IMR-90 (cell line): ENCODE measurements around the gene NADK. TPM values are rescaled to one million over a fixed set of nuclear protein-coding genes. Genes with fewer than 3 reads are reported as not detected.

Experiments
- ATAC-seq: fragments of 200-7000 bp; cut with Tn5 transposase; 2 replicates; pipeline ENCODE4 v1.9.1; 2020; ENCODE audit warnings: low read depth, mild to moderate bottlenecking, moderate library complexity
- BruUV-seq: library from RNA; stranded (reverse); fragments of 400-500 nt; replicated peaks from 2 replicates; lab custom pipeline; 2021; lab: Mats Ljungman, UMichigan
- CTCF ChIA-PET: fragments of 300-600 bp; formaldehyde crosslinking; extraction: SDS; loops from one replicate; lab custom pipeline; 2021; ENCODE audit warnings: antibody characterized with exemption; lab: Yijun Ruan, JAX
- POLR2A ChIA-PET: fragments of 300-600 bp; sonication (Branson Sonifier 250); formaldehyde crosslinking; loops from one replicate; lab custom pipeline; 2022; ENCODE audit warnings: antibody characterized with exemption; ENCODE audit not compliant: unreplicated experiment; lab: Charles Lee
- DNase-seq: peaks from one replicate; pipeline ENCODE4 v3.0.0; 2013
- H2AFZ ChIP-seq: replicated peaks from 2 replicates; pipeline ENCODE3; 2013; ENCODE audit warnings: low read length, mild to moderate bottlenecking; ENCODE audit not compliant: poor library complexity
- H2AK5ac ChIP-seq: 2 replicates; pipeline ENCODE4 v1.6.1; 2013; ENCODE audit warnings: low read depth, low read length, inconsistent platforms
- H2AK9ac ChIP-seq: replicated peaks from 2 replicates; pipeline ENCODE3; 2013; ENCODE audit warnings: mild to moderate bottlenecking, low read depth, low read length, moderate library complexity; ENCODE audit not compliant: poor library complexity
- H2BK120ac ChIP-seq: 2 replicates; pipeline ENCODE4 v1.6.1; 2013; ENCODE audit warnings: low read depth, low read length, inconsistent platforms
- H2BK15ac ChIP-seq: 3 replicates; pipeline ENCODE4 v1.6.1; 2013; ENCODE audit warnings: low read depth, low read length, inconsistent platforms
- H2BK20ac ChIP-seq: 2 replicates; pipeline ENCODE4 v1.6.1; 2013; ENCODE audit warnings: low read depth, mild to moderate bottlenecking, inconsistent platforms, low read length, moderate library complexity
- H2BK5ac ChIP-seq: 2 replicates; pipeline ENCODE4 v1.6.1; 2013; ENCODE audit warnings: mild to moderate bottlenecking, low read depth, low read length, inconsistent platforms; ENCODE audit not compliant: poor library complexity, severe bottlenecking
- H3K14ac ChIP-seq: replicated peaks from 2 replicates; pipeline ENCODE4 v1.6.1; 2013; ENCODE audit warnings: low read depth, low read length, inconsistent platforms
- H3K18ac ChIP-seq: 2 replicates; pipeline ENCODE4 v1.6.1; 2013; ENCODE audit warnings: low read depth, low read length, control low read depth
- H3K23ac ChIP-seq: 2 replicates; pipeline ENCODE4 v1.6.1; 2013; ENCODE audit warnings: low read depth, low read length, inconsistent platforms
- H3K27ac ChIP-seq: 2 replicates; pipeline ENCODE4 v1.5.1; 2013; ENCODE audit warnings: mild to moderate bottlenecking, control low read depth, low read length; ENCODE audit not compliant: insufficient read depth
- H3K27me3 ChIP-seq: 2 replicates; pipeline ENCODE4 v1.6.1; 2013; ENCODE audit warnings: low read length; ENCODE audit not compliant: control insufficient read depth, insufficient read depth
- H3K36me3 ChIP-seq: 2 replicates; pipeline ENCODE4 v1.6.1; 2013; ENCODE audit warnings: low read length, mixed read lengths; ENCODE audit not compliant: control insufficient read depth, insufficient read depth
- H3K4ac ChIP-seq: 2 replicates; pipeline ENCODE4 v1.6.1; 2013; ENCODE audit warnings: low read depth, low read length, inconsistent platforms
- H3K4me1 ChIP-seq: 2 replicates; pipeline ENCODE4 v1.6.1; 2013; ENCODE audit warnings: low read length, mixed read lengths; ENCODE audit not compliant: control insufficient read depth, insufficient read depth
- H3K4me2 ChIP-seq: 2 replicates; pipeline ENCODE4 v1.6.1; 2013; ENCODE audit warnings: low read depth, mild to moderate bottlenecking, control low read depth, low read length, moderate library complexity
- H3K4me3 ChIP-seq: 2 replicates; pipeline ENCODE4 v1.5.1; 2013; ENCODE audit warnings: low read depth, mild to moderate bottlenecking, control low read depth, low read length, moderate library complexity; ENCODE audit not compliant: insufficient read depth
- H3K56ac ChIP-seq: 2 replicates; pipeline ENCODE4 v1.6.1; 2013; ENCODE audit warnings: low read length, inconsistent platforms; ENCODE audit not compliant: insufficient read depth; ENCODE audit errors: extremely low read depth
- H3K79me1 ChIP-seq, 2 experiments: 2 replicates each; pipeline ENCODE4 v1.6.1; 2013; ENCODE audit warnings: low read length in 2 of 2, inconsistent platforms in 1 of 2, low read depth in 1 of 2
- H3K9ac ChIP-seq: 2 replicates; pipeline ENCODE4 v1.6.1; 2013; ENCODE audit warnings: low read depth, low read length, control low read depth
- H3K9me1 ChIP-seq: 2 replicates; pipeline ENCODE4 v1.6.1; 2013; ENCODE audit warnings: low read length, inconsistent platforms; ENCODE audit not compliant: insufficient read depth
- H3K9me3 ChIP-seq: 2 replicates; pipeline ENCODE4 v1.6.1; 2013; ENCODE audit warnings: low read length; ENCODE audit not compliant: control insufficient read depth, insufficient read depth
- H4K20me1 ChIP-seq: 2 replicates; pipeline ENCODE4 v1.6.1; 2013; ENCODE audit warnings: low read length, inconsistent platforms; ENCODE audit not compliant: insufficient read depth
- H4K5ac ChIP-seq: 2 replicates; pipeline ENCODE4 v1.6.1; 2013; ENCODE audit warnings: mild to moderate bottlenecking, low read depth, low read length, control low read depth
- H4K8ac ChIP-seq, 2 experiments: 2 replicates each; pipeline ENCODE4 v1.6.1; 2013; ENCODE audit warnings: low read depth in 2 of 2, low read length in 2 of 2, control low read depth in 1 of 2, inconsistent platforms in 1 of 2
- H4K91ac ChIP-seq: 2 replicates; pipeline ENCODE4 v1.6.1; 2013; ENCODE audit warnings: low read depth, low read length, inconsistent platforms; ENCODE audit not compliant: insufficient read depth
- BHLHE40 ChIP-seq: fragments of 150-350 bp; IDR thresholded peaks from 2 replicates; pipeline ENCODE4 v1.6.1; 2016; ENCODE audit warnings: mild to moderate bottlenecking, low read depth, low read length
- CEBPB ChIP-seq: IDR thresholded peaks from 2 replicates; pipeline ENCODE4 v1.6.1; 2012; ENCODE audit warnings: low read depth, low read length, improper control_type of control experiment
- CHD1 ChIP-seq: IDR thresholded peaks from 2 replicates; pipeline ENCODE4 v1.6.1; 2012; ENCODE audit warnings: low read depth, low read length, improper control_type of control experiment
- FOS ChIP-seq: fragments of 150-350 bp; IDR thresholded peaks from 2 replicates; pipeline ENCODE4 v1.6.1; 2016; ENCODE audit warnings: low read depth, low read length
- MAFK ChIP-seq: IDR thresholded peaks from 2 replicates; pipeline ENCODE4 v1.6.1; 2012; ENCODE audit warnings: low read depth, low read length, improper control_type of control experiment
- MAZ ChIP-seq: IDR thresholded peaks from 2 replicates; pipeline ENCODE4 v1.6.1; 2012; ENCODE audit warnings: low read depth, mild to moderate bottlenecking, low read length, improper control_type of control experiment, moderate library complexity, borderline replicate concordance
- MXI1 ChIP-seq: IDR thresholded peaks from 2 replicates; pipeline ENCODE4 v1.6.1; 2012; ENCODE audit warnings: low read depth, mild to moderate bottlenecking, low read length, moderate library complexity, borderline replicate concordance
- NFE2L2 ChIP-seq: fragments of 150-350 bp; IDR thresholded peaks from 2 replicates; pipeline ENCODE4 v1.6.1; 2016; ENCODE audit warnings: low read depth, mild to moderate bottlenecking, low read length
- POLR2A ChIP-seq: IDR thresholded peaks from 2 replicates; pipeline ENCODE4 v1.6.1; 2012; ENCODE audit warnings: mild to moderate bottlenecking, low read depth, low read length
- RAD21 ChIP-seq: IDR thresholded peaks from 2 replicates; pipeline ENCODE4 v1.6.1; 2012; ENCODE audit warnings: low read length, improper control_type of control experiment
- RCOR1 ChIP-seq: IDR thresholded peaks from 2 replicates; pipeline ENCODE4 v1.6.1; 2012; ENCODE audit warnings: mild to moderate bottlenecking, low read length, improper control_type of control experiment; ENCODE audit not compliant: insufficient replicate concordance
- RFX5 ChIP-seq: IDR thresholded peaks from 2 replicates; pipeline ENCODE4 v1.8.0; 2012; ENCODE audit warnings: low read depth, mild to moderate bottlenecking, low read length, moderate library complexity
- SMC3 ChIP-seq: fragments of 150-350 bp; IDR thresholded peaks from 2 replicates; pipeline ENCODE4 v1.6.1; 2016; ENCODE audit warnings: low read depth, mild to moderate bottlenecking, antibody characterized with exemption, low read length, moderate library complexity
- USF2 ChIP-seq: fragments of 150-350 bp; IDR thresholded peaks from 2 replicates; pipeline ENCODE4 v1.6.1; 2017; ENCODE audit warnings: mild to moderate bottlenecking, antibody characterized with exemption, low read length, low read depth
- WGBS, 2 experiments: methylation state at CpG; one replicate each; pipeline versions ENCODE4 v1.1.5 to v1.1.7; 2013; ENCODE audit warnings: missing lambda C conversion rate in 2 of 2; ENCODE audit not compliant: insufficient read length in 1 of 2; ENCODE audit errors: extremely low coverage in 2 of 2; 5-methylcytosine and 5-hydroxymethylcytosine counted together
- dilution Hi-C: fragments of 300-500 bp; cut with HindIII; formaldehyde crosslinking; loops from one replicate; pipeline ENCODE4 v1.14.3; 2018; ENCODE audit warnings: low sequenced_read_pairs; ENCODE audit not compliant: unreplicated experiment
- in situ Hi-C: fragments of 300-500 bp; cut with MboI; formaldehyde crosslinking; loops from 3 replicates; pipeline ENCODE4 v1.14.3; 2019; ENCODE audit warnings: low sequenced_read_pairs, inconsistent platforms, mixed read lengths
- intact Hi-C: fragments of 100-400 bp; cut with micrococcal nuclease; formaldehyde crosslinking; loops from 2 replicates; pipeline ENCODE4 v1.10.0; 2022
- polyA plus RNA-seq, 3 experiments: library from polyadenylated mRNA; depleted of rRNA; stranded (reverse); fragments of >200 nt; gene quantifications; 2 replicates each; pipeline ENCODE4 v1.2.3, GENCODE V29; 2012; ENCODE audit warnings: low replicate concordance in 1 of 3
- total RNA-seq: library from RNA; depleted of rRNA; stranded (reverse); fragments of >200 nt; gene quantifications from 2 replicates; pipeline ENCODE4 v1.2.3, GENCODE V29; 2012
- TF ChIP-seq, protein P1 (sequence below): conservative IDR thresholded peaks from 2 replicates; pipeline ENCODE4 v1.5.1; 2012; ENCODE audit warnings: mild to moderate bottlenecking, low read depth, low read length, improper control_type of control experiment
- TF ChIP-seq, protein P2 (sequence below): fragments of 150-350 bp; IDR thresholded peaks from 2 replicates; pipeline ENCODE4 v1.6.1; 2016; ENCODE audit warnings: low read depth, mild to moderate bottlenecking, low read length, moderate library complexity, borderline replicate concordance

Gene NADK
- total and polyA plus RNA-seq, 2 of the 4 experiments (the other 2 are of a cell fraction): 12.5 to 56.1 TPM

DNA sequence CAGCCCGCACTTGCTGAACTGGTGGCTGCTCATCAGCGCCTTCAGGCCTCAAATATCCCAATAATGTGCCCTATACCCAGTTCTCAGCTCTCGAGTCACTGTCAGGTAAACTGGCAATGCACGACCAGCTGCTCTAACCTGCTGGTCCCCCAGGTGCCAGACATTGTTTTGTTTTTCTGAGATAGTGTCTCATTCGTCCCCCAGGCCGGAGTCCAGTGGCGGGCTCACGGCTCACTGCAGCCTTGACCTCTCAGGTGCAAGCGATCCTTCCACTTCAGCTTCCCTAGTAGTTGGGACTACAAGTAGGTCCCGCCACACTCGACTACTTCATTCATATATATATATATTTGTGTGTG is 1.0 kb upstream of the NADK start:
- Histone ChIP-seq H2BK5ac (no peak overlapping the region), H3K9ac (no peak overlapping the region), H3K27me3 (no peaks in the 10 kb centered on the region), H3K27ac (no peak overlapping the region), H2BK20ac (no peak overlapping the region), H3K36me3 (0 out of 2 replicates have a peak, but pooled peaks cover 2% of the 10 kb centered on the region), H4K91ac (no peak overlapping the region), H2AK5ac (peak overlapping the region; percentile 75; the same call in 1 of the 2 replicates), H3K4ac (0 out of 2 replicates have a peak overlapping the region, but pooled peaks have one; percentile 44), H3K9me3 (no peaks in the 10 kb centered on the region), H2AFZ (peak overlapping the region; percentile 98), H3K14ac (no peak overlapping the region), H2AK9ac (peak overlapping the region; percentile 96), H3K4me3 (no peak overlapping the region), H3K9me1 (peaks cover 14% of the 10 kb centered on the region), H3K79me1 (peaks cover 15 to 52% of the 10 kb centered on the region in 2 experiments; a peak in 3 of 4 replicates), H3K23ac (peak overlapping the region; percentile 32; the same call in 1 of the 2 replicates), H4K8ac (peak overlapping the region; percentile 49 to 66; a peak in 1 of 4 replicates), H4K20me1 (peaks cover 39% of the 10 kb centered on the region), H4K5ac (no peak overlapping the region), H2BK120ac (no peak overlapping the region), H3K18ac (no peak overlapping the region), H3K4me2 (no peak overlapping the region), H3K4me1 (peaks cover 22% of the 10 kb centered on the region), H2BK15ac (no peak overlapping the region), H3K56ac (no peak overlapping the region)
- in situ Hi-C loops (no loop called here), intact Hi-C loops (loop anchor here (1.0 kb wide), 1 partner anchor 127 kb away; no protein-coding TSS in a partner anchor), dilution Hi-C loops (no loop called here)
- WGBS, 2 experiments: 72% methylated on average over 3 of the region's 11 CpGs; no CpG with 5 or more reads in 1 of the 2 experiments
- TF ChIP-seq FOS (no peak), RCOR1 (no peak), MXI1 (no peak), CEBPB (no peak), SMC3 (no peak), CHD1 (no peak), RFX5 (no peak), BHLHE40 (no peak), USF2 (no peak), MAZ (no peak), NFE2L2 (no peak), POLR2A (no peak), RAD21 (no peak), MAFK (no peak)
- TF ChIP-seq, protein P1, sequence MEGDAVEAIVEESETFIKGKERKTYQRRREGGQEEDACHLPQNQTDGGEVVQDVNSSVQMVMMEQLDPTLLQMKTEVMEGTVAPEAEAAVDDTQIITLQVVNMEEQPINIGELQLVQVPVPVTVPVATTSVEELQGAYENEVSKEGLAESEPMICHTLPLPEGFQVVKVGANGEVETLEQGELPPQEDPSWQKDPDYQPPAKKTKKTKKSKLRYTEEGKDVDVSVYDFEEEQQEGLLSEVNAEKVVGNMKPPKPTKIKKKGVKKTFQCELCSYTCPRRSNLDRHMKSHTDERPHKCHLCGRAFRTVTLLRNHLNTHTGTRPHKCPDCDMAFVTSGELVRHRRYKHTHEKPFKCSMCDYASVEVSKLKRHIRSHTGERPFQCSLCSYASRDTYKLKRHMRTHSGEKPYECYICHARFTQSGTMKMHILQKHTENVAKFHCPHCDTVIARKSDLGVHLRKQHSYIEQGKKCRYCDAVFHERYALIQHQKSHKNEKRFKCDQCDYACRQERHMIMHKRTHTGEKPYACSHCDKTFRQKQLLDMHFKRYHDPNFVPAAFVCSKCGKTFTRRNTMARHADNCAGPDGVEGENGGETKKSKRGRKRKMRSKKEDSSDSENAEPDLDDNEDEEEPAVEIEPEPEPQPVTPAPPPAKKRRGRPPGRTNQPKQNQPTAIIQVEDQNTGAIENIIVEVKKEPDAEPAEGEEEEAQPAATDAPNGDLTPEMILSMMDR: no peak
- TF ChIP-seq, protein P2, sequence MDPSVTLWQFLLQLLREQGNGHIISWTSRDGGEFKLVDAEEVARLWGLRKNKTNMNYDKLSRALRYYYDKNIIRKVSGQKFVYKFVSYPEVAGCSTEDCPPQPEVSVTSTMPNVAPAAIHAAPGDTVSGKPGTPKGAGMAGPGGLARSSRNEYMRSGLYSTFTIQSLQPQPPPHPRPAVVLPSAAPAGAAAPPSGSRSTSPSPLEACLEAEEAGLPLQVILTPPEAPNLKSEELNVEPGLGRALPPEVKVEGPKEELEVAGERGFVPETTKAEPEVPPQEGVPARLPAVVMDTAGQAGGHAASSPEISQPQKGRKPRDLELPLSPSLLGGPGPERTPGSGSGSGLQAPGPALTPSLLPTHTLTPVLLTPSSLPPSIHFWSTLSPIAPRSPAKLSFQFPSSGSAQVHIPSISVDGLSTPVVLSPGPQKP: no peak
- ChIA-PET CTCF (no interaction called here), POLR2A (no interaction called here)
- BruUV-seq: no TSS peak
- no peak for DNase-seq
- ATAC-seq: no peak
